GM19043 (cell line): ENCODE data around the gene PTX4.

Source experiments
- ATAC-seq: cut with Tn5 transposase; IDR thresholded peaks from one replicate; pipeline ENCODE4 v1.9.1; 2021; ENCODE audit warnings: low read depth; ENCODE audit not compliant: unreplicated experiment

PTX4 gene

DNA sequence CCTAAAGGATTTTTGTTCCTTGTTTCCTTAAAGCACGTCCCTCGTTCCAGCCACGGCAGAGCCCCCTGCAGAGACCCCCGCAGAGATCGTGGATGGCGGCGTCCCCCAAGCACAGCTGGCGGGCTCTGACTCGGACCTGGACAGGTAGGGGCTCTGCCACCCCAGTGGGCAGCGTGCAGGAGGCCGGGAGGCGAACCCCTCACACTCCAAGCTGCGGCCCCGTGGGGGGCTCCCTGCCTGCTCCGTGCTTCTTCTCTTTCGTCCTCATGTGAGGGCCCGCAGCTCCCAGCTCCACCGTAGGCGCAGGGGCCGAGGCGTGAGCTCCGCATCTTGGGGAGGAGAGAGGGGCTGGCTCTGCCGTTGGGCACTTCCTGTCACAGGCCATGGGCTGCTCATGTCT is 12.9 kb upstream of the PTX4 start:
- no peak for ATAC-seq

DNA sequence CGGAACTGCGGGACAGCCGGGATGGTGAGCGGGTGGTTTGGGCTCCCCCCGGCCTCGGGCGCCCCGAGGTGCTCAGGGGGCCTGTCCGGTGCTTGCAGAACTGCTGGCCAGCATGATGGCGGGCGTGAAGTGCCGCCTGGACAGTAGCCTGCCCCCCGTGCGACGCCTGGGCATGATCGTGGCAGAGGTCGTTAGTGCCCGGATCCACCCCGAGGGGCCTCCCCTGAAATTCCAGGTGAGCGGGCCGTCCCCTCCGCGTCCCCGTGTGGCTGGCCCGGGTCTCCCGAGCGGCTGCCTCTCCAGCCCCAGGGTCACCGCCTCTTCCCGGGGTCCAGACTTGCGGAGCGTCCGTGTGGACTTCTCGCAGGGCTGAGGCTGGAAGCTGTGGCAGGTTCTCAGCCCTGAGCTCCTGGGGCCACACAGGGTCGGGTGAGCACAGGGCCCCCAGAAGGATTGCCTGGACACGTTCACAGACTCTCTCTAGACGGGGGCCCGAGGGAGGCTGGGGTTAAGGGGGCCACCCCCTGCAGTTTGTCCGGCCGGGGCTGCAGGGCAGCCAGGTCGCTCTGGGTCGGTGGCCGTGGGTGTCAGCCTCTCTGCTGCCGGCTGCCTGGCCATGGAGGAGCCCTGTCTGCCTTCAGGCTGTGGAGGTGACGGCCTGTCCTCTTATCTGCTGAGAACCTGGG is 11.9 kb upstream of the PTX4 start:
- no peak for ATAC-seq

DNA sequence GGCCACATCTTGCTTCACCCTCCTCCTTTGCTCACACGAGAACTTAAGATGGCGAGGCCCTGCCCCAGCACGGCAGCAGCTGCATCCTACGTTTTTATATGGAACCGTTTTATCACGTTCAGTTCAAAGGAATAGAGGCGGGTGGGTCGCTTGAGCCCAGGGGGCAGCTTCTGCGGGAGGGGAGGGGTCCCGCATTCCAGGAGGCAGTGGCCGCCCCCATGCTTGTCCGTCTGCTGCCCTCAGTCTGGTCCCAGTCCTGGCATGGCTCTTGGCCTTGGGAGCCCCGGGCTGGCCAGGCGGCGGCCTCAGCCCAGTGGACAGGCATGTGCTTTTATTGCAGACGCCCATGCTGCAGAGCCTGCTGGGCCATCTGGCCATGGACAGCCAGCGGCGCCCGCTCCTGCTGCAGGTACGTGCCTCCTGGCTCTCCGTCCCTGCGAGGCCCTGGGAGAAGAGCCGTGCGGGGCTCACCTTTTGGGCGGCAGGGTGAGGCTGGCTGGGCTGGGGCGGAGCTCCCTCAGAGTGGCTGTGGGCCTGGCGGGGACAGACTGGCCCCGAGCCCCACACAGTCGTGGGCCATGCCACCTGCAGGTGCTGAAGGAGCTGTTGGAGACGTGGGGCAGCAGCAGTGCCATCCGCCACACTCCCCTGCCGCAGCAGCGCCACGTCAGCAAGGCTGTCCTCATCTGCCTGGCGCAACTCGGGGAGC is 11.2 kb upstream of the PTX4 start:
- no peak for ATAC-seq

DNA sequence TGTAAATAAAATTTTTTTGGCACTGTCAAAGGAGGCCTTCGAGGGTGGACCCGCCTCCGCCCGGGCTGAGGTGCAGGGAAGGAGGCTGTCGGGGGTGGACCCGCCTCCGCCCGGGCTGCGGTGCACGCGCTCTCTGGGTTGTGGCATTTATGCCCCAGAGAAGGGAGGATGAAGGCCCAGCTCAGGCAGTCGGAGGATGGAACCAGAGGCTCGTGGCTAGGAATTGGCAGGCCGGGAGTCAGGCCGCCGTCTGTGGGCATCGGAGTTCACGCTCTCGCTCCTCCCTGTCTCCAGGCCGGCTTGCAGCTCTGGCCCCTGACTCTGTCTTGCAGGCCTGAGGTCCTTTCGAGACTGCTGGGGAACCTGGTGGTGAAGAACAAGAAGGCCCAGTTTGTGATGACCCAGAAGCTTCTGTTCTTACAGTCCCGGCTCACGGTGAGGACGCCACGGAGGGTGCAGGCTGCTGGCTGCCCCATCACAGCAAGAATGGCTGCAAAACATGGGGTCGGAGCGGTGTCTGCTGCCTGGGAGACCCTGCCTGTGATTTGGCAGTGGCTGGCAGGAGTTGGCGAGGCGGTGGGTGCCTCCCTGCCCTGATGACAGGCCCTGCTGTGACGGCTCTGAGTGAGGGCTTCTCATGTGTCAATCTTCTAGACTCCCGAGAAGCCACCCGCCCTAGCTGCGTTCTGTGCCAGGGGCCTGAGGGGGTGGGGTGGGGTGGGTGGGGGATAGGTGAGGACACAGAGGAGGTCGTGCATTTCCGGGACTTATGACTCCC is 10.3 kb upstream of the PTX4 start:
- ATAC-seq, result no peak

DNA sequence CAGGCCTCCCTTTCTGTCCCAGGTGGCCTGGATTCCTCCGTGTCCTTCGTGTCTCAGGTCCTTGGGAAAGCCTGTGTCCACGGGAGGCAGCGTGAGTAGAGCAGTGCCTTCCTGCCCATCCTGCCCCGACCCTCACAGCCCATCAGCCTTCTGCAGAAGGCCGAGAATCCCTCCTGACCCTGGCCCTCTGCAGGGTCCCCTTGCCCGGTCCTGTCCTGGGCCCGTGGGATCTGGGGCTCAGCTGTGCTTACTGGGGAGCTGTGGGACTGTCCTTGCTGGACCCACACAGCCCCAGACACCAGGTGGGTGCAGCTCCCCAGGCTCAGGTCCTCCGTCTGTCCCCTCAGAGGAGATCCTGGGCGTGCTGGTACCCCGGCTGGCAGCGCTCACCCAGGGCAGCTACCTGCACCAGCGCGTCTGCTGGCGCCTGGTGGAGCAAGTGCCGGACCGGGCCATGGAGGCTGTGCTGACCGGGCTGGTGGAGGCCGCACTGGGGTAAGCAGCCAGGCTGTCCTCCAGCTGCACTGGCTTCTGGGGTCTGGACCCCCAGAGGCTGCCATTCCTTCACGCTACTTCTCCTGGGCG is 8.4 kb upstream of the PTX4 start:
- no peak for ATAC-seq

DNA sequence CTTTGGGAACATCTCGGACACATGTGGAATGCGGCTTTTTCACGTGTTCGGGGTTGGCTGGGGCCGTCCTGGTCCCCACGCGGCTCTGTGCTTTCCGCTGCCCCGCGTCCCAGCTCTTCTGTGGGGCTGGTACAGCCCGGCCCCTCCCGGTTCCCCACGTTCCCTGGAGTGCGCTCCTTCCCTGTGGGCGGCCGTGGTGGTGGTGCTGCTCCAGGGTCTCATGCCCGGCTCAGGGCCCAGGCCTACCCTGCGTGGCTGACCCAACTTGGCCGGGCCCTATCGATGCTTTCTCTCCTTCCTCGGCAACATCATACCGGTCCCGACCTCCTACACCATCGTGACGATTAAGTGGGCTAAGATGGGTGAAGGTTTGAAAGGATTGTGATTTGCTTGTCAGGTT is 7.7 kb upstream of the PTX4 start:
- ATAC-seq, result no peak

DNA sequence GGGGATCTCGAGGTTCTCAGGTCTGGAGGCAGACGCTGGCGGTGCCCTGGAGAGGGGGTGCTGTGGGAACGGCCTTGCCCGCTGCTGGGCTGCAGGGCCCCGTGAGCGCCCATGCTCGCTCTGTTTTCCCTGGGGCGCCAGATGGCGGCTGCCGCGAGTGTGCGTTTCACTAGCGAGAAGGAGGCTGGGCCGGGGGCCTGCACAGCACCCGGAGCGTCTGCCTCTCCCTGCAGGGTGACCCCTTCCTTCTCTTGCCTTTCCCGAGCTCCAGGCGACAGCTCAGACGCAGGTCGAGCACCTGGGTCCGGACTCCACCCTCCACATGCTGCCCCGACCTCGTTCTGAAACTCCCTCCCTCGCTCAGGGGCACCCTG is 7.1 kb upstream of the PTX4 start:
- no peak for ATAC-seq

DNA sequence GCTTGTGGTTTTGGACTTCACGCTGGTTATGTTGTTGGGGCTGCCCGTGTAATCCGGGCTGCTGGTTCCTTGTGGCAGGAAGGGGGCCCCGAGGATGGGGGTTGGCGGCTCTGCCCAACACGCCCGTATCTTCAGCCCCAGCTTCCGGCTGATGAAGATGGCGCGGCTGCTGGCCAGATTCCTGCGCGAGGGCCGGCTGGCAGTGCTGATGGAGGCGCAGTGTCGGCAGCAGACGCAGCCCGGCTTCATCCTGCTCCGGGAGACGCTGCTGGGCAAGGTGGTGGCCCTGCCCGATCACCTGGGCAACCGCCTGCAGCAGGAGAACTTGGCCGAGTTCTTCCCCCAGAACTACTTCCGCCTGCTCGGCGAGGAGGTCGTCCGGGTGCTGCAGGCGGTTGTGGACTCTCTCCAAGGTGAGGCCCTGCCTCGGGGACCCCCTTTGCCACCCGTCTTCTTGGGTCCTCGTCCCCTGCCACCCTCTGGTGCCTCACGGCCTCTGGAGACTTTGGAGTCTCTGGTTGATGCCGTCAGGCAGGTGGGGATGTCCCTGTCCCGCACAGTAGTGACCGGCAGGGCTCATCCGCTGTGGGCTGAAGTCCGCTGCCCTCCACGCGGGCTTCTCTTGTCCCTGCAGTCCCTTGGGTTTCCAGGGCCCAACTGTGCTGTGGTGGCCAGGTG is 6.6 kb upstream of the PTX4 start:
- ATAC-seq, result no peak

DNA sequence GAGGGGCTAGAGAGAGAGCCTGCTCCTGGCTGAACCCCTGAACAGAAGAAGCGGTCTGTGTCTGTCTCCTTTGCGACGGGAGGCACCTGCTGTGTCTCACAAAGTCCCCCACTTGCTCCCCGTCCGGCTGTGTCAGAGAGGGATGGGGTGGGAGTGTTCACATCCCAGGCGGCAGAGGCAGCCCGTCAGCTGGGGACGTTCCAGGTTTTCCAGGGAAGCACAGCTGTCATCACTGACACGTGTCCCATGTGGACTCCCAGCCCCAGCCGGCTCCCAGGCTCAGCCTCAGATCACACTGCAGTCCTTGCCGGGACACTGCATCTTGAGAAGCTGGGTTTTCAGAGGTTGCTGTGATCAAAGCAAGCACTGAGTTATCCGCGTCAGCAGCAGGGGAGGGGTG is 6.0 kb upstream of the PTX4 start:
- no peak for ATAC-seq

DNA sequence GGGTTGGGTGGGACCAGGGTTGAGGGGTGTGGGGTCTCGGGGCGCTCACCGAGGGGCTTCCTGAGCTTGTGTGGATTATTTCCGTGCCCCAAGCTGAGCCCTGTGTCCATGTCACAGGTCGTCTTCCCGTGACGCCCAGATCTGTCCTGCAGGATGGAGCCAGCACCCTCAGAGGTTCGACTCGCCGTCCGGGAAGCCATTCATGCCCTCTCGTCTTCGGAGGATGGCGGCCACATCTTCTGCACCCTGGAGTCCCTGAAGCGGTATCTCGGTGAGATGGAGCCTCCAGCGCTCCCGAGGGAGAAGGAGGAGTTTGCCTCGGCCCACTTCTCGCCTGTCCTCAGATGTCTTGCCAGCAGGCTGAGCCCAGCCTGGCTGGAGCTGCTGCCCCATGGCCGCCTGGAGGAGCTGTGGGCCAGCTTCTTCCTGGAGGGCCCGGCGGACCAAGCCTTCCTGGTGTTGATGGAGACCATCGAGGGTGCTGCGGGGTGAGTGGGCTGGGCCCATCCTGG is 5.4 kb upstream of the PTX4 start:
- ATAC-seq, result no peak

DNA sequence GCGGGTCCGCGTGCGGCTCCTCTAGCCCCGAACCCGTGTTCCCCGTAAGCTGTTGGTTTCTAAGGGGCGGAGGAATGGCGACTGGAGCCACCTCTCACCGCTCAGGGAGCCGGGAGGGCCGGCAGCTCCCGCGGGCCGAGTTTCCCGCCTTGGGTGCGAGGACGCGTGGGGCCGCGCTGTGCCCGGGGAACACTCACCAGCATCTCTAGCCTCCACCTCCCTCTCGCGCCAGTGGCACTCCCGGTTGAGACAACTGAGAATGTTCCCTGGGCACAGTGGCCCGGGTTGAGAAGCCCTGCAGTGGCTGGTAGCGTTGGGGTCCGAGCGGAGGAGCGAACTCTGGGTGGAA is 5.0 kb upstream of the PTX4 start:
- ATAC-seq, result no peak

DNA sequence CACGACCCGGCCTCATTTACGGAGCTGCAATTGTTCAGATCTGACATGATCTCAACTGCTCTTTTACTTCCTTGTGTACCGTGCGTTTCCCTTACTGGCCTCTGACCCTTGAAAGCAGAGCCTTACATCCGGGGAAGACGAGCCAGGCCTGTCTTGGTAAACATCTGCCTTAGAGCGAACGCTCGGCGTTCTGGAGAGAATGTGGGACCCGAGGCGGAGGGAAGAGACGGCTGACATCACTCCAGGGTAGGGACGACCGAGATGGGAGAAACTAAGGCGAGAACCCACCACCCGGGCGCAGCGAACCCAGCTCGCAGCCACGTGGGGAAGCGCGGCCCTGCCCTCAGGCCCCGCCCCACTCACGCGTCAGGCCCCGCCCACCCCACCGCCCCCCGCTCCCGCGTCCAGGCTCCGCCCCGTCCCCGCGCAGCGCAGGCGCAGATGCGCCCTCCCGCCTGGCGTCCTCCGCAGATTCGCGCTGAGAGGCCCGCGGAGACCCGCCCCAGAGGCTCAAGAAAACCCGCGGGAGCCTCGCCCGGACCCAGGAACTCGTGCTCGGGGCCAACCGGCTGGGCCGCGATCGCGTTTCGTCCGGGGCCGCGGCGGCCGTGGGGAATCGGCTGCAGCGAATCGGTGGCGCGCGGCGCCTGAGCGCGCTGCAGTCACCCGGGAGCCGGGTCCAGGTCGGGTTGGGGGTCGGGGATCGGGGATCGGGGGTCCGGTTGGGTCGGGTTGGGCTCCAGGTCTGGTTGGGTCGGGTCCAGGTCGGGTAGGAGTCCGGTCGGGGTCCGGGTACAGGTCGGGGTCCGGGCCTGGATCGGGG is 4.4 kb upstream of the PTX4 start, which contains the start of gene TELO2:
TELO2 (plus strand) TSS at position 438 of the 823 bp plus-strand sequence. CDS start 922 bp downstream, outside the sequence.
- no peak for ATAC-seq

DNA sequence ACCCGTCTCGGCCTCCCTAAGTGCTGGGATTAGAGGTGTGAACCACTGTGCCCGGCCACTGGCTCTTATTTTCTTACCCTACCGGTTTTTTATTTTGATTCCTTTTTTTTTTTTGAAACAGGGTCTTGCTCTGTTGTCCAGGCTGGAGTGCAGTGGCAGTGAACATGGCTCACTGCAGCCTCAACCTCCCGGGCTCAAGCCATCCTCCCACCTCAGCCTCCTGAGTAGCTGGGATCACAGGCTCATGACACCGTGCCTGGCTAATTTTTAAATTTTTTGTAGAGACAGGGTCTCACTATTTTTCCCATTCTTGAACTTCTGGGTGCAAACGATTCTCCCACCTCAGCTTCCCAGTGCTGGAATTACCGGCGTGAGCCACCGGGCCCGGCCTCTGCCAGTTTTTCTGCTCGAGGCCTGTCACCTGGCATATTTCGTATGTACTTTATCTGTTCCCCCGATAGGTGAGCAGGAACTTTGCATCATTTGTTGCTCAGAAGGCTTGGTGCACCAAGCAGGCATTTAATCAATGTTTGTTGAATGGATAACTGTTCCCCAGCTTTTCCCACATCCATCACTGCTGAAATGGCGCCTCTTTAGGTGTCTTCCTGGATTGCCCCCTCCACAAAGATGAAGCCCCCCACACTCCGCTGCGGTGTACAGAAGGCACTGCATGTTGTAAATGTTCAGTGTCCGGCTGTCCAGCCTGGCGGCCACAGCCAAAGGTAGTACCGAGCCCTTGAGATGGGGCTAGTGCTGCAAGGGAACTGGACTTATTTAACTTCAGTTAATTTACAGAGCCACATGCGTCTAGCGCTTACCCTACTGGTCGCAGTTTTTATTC is 3.6 kb upstream of the PTX4 start:
- ATAC-seq, result no peak

DNA sequence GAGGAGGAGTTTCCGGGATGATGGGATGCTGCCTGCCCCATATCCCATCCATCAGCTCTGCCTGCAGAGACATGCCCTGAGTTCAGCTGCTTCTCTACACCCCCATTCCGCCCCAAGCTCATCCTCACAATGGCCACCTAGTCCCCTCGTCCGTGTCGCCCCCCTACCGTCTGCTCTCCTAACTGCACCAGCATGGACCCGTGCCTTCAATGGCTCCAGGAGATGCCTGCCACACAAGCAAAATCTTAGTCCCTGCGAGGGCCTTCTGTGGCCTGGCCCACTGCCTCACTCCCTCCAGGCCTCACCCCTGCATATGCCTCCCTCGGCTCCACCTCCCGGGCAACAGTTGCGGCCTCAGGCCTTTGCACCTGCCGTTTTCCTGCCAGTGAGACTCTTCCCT is 2.6 kb upstream of the PTX4 start:
- no peak for ATAC-seq

DNA sequence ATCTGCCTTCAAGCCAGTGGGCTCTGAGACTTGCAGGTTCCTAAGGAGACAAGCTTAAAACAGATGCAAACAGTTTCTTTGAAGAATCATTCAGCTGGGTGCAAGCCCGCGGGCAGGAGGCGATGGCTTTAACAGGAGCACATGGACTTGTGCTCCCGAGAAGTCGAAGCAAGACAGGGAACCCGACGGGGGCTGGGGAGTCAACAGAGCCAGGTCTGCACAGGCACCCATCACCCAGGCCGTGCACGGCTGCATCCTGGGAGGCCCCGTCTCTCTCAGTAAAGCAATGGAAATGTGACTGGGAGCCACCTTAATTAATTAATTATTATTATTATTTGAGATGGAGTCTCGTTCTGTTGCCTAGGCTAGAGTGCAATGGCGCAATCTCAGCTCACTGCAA is 333 bp upstream of the PTX4 start:
- no peak for ATAC-seq

DNA sequence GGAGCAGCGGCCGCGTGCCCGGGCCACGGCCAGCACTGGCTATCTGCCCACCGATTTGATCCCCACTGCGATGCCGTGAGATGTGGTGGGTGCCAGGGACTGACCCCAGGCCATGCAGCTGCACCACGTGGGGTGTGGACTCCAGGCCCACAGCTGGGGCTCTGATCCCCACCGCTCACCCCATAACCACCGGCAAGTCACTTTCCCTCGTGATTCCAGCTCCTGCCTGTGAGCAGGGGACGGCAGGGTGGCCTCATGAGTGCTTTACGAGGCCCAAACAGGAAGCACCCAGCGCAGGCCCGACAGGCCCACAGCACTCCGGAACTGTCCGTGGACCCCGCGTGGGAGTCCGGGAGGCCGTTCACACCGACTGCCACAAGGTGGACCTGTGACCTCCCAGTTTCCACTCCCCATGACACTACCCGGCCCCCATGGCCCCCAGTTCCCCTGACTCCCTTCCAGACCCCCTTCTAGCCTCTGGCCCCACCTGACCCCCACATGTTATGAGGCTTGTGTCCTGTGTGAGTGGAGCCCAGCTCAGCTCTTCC is 616 bp downstream of the PTX4 start:
- no peak for ATAC-seq

DNA sequence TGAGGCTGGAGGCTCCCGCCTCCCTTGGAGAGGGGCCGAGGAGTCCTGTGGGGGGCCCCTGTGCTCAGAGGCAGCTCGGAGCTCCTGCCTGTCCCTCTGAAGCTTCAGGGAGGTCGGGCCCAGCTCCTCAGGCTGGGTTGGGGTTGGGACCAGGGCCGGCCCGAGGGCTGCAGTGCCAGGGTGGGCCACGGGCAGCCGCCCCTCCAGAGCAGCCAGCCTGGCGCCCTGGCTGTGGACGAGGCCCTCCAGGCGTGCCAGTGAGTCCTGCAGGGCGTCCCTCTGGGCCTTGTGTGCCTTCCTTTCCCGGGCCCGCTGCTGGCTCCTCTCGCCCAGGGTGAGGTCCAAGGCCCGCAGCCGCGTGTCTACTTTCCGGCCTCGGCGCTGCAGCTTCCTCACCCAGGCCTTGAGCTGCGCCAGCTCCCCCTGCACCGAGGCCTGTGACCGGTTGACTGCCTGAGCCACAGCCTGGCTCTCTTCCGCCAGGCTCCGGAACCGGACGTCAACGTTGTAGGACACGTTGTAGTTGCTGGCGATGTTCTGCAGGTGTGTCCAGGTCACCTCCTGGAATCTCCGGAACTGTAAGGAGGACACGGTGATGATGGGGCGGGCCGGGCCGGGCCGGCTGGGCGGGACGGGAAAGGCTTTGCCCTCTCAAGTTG is 1.2 kb downstream of the PTX4 start:
- no peak for ATAC-seq
